Measurements from ENCODE around the gene AGBL5.
A peak's percentile ranks its signal among the peaks of the same experiment; 100 is the strongest.

AGBL5 gene

GRCh38 chr2:27023740-27024139 is 27.7 kb upstream of the AGBL5 start:
- no peak for TF ChIP-seq Cebpa-rat (IDR thresholded peaks at IDR 0.05)
- H3K36me3 ChIP-seq = peaks cover 63% of the 10 kb centered on the region
- H3K4me3 ChIP-seq = no peak overlapping the region
- H3K4me1 ChIP-seq = no peaks in the 10 kb centered on the region
- H4K20me1 ChIP-seq = peaks cover 34% of the 10 kb centered on the region
- H3K9ac ChIP-seq = no peak overlapping the region
- H3K9me3 ChIP-seq = no peaks in the 10 kb centered on the region
- H3K4me2 ChIP-seq = no peak overlapping the region
- no peaks in the 10 kb centered on the region for H3K27me3 ChIP-seq
- no peak overlapping the region for H3K27ac ChIP-seq

- Histone ChIP-seq H3K4me2 (no peak overlapping the region), H3K36me3 (peaks cover 63% of the 10 kb centered on the region), H3K4me1 (no peaks in the 10 kb centered on the region), H3K9me3 (no peaks in the 10 kb centered on the region), H3K9ac (no peak overlapping the region), H3K27ac (no peak overlapping the region), H3K27me3 (no peaks in the 10 kb centered on the region), H4K20me1 (peaks cover 35% of the 10 kb centered on the region), H3K4me3 (no peak overlapping the region)
- no peak for TF ChIP-seq Cebpa-rat (IDR thresholded peaks at IDR 0.05)
Measured at GRCh38 chr2:27024188-27024587, 27.3 kb upstream of the AGBL5 start.

- Histone ChIP-seq H3K9me3 (no peaks in the 10 kb centered on the region), H3K4me1 (no peaks in the 10 kb centered on the region), H3K4me3 (no peak overlapping the region), H3K4me2 (no peak overlapping the region), H4K20me1 (peaks cover 35% of the 10 kb centered on the region), H3K27me3 (no peaks in the 10 kb centered on the region), H3K9ac (no peak overlapping the region), H3K36me3 (peaks cover 63% of the 10 kb centered on the region), H3K27ac (no peak overlapping the region)
- no peak for TF ChIP-seq Cebpa-rat (IDR thresholded peaks at IDR 0.05)
Measured at GRCh38 chr2:27024812-27025211, 26.7 kb upstream of the AGBL5 start.

- no peak overlapping the region for H3K4me2 ChIP-seq
- H3K36me3 ChIP-seq = peaks cover 64% of the 10 kb centered on the region
- H3K4me1 ChIP-seq = no peaks in the 10 kb centered on the region
- H3K4me3 ChIP-seq = no peak overlapping the region
- H3K9me3 ChIP-seq = no peaks in the 10 kb centered on the region
- H4K20me1 ChIP-seq = peaks cover 33% of the 10 kb centered on the region
- H3K9ac ChIP-seq = no peak overlapping the region
- TF ChIP-seq Cebpa-rat (IDR thresholded peaks at IDR 0.05) = no peak
- no peak overlapping the region for H3K27ac ChIP-seq
- no peaks in the 10 kb centered on the region for H3K27me3 ChIP-seq
Measured at GRCh38 chr2:27025281-27025800, 26.1 kb upstream of the AGBL5 start.

GRCh38 chr2:27025861-27026851 is 25.3 kb upstream of the AGBL5 start:
- H3K9me3 ChIP-seq = no peaks in the 10 kb centered on the region
- H3K9ac ChIP-seq = no peak overlapping the region
- TF ChIP-seq Cebpa-rat (IDR thresholded peaks at IDR 0.05) = no peak
- no peak overlapping the region for H3K27ac ChIP-seq
- no peaks in the 10 kb centered on the region for H3K27me3 ChIP-seq
- H3K4me2 ChIP-seq = no peak overlapping the region
- no peak overlapping the region for H3K4me3 ChIP-seq
- peaks cover 29% of the 10 kb centered on the region; the same call in 1 of the 2 replicates for H4K20me1 ChIP-seq
- H3K4me1 ChIP-seq = no peaks in the 10 kb centered on the region
- H3K36me3 ChIP-seq = peaks cover 72% of the 10 kb centered on the region

GRCh38 chr2:27027211-27027651 is 24.2 kb upstream of the AGBL5 start:
- Histone ChIP-seq H3K9me3 (no peaks in the 10 kb centered on the region), H3K27ac (no peak overlapping the region), H3K4me3 (no peak overlapping the region), H3K36me3 (peaks cover 66% of the 10 kb centered on the region), H3K9ac (no peak overlapping the region), H4K20me1 (peaks cover 29% of the 10 kb centered on the region; the same call in 1 of the 2 replicates), H3K4me1 (peaks cover 8% of the 10 kb centered on the region), H3K4me2 (no peak overlapping the region), H3K27me3 (no peaks in the 10 kb centered on the region)
- TF ChIP-seq Cebpa-rat (IDR thresholded peaks at IDR 0.05) = no peak

GRCh38 chr2:27029051-27029450 is 22.4 kb upstream of the AGBL5 start:
- Histone ChIP-seq H3K4me2 (no peak overlapping the region), H3K27ac (no peak overlapping the region), H3K36me3 (peaks cover 49% of the 10 kb centered on the region), H3K9me3 (no peaks in the 10 kb centered on the region), H3K9ac (no peak overlapping the region), H4K20me1 (peaks cover 21% of the 10 kb centered on the region; the same call in 1 of the 2 replicates), H3K4me3 (no peak overlapping the region), H3K4me1 (peaks cover 16% of the 10 kb centered on the region), H3K27me3 (no peaks in the 10 kb centered on the region)
- no peak for TF ChIP-seq Cebpa-rat (IDR thresholded peaks at IDR 0.05)

GRCh38 chr2:27032495-27033252 is 18.8 kb upstream of the AGBL5 start, which contains the start of gene TMEM214:
TSS of gene TMEM214 (plus strand) at chr2:27032965. CDS start at chr2:27033016, 51 bp downstream.
- Histone ChIP-seq H3K27me3 (no peaks in the 10 kb centered on the region), H3K4me2 (peak within 1 kb of the TSS; percentile 95), H3K9me3 (no peaks in the 10 kb centered on the region), H3K9ac (peak within 1 kb of the TSS; percentile 90), H3K27ac (peak within 1 kb of the TSS; percentile 87), H3K4me1 (peaks cover 36% of the 10 kb centered on the region), H3K36me3 (peaks cover 49% of the 10 kb centered on the region), H4K20me1 (peaks cover 16% of the 10 kb centered on the region; the same call in 1 of the 2 replicates), H3K4me3 (peak within 1 kb of the TSS; percentile 88)
- TF ChIP-seq Cebpa-rat (IDR thresholded peaks at IDR 0.05) = no peak

GRCh38 chr2:27033253-27033852 is 18.1 kb upstream of the AGBL5 start:
- peak overlapping the region; percentile 95 for H3K4me2 ChIP-seq
- peak overlapping the region; percentile 87 for H3K27ac ChIP-seq
- H3K9me3 ChIP-seq = no peaks in the 10 kb centered on the region
- no peaks in the 10 kb centered on the region for H3K27me3 ChIP-seq
- peak overlapping the region; percentile 88 for H3K4me3 ChIP-seq
- H3K36me3 ChIP-seq = peaks cover 49% of the 10 kb centered on the region
- H4K20me1 ChIP-seq = peaks cover 13% of the 10 kb centered on the region; the same call in 1 of the 2 replicates
- peaks cover 36% of the 10 kb centered on the region for H3K4me1 ChIP-seq
- TF ChIP-seq Cebpa-rat (IDR thresholded peaks at IDR 0.05) = no peak
- peak overlapping the region; percentile 90 for H3K9ac ChIP-seq
